GM19467 (cell line): ENCODE data around the gene NEK8.

ENCODE experiments used
- ATAC-seq: cut with Tn5 transposase; IDR thresholded peaks from one replicate; pipeline ENCODE4 v1.9.1; 2021; ENCODE audit warnings: mild to moderate bottlenecking, moderate library complexity; ENCODE audit not compliant: unreplicated experiment

The NEK8 gene

GRCh38 chr17:28728364-28729200, at the start of gene NEK8:
TSS of gene NEK8 (plus strand) at chr17:28728788. CDS start at chr17:28728814, 26 bp downstream.
- peak; percentile 32 for ATAC-seq

GRCh38 chr17:28682655-28683054, 45.9 kb upstream of the NEK8 start:
- ATAC-seq, result no peak

GRCh38 chr17:28684963-28685362, 43.6 kb upstream of the NEK8 start:
- no peak for ATAC-seq

- no peak for ATAC-seq
Observed at GRCh38 chr17:28685366-28685765, 43.2 kb upstream of the NEK8 start.

- ATAC-seq, result no peak
Observed at GRCh38 chr17:28686296-28686695, 42.3 kb upstream of the NEK8 start.

GRCh38 chr17:28688481-28688880, 40.1 kb upstream of the NEK8 start:
- no peak for ATAC-seq

- ATAC-seq, result no peak
Observed at GRCh38 chr17:28689011-28689410, 39.6 kb upstream of the NEK8 start.

- no peak for ATAC-seq
Observed at GRCh38 chr17:28693869-28694268, 34.7 kb upstream of the NEK8 start.

GRCh38 chr17:28698253-28698941, 30.2 kb upstream of the NEK8 start:
- ATAC-seq, result no peak

GRCh38 chr17:28700278-28700677, 28.3 kb upstream of the NEK8 start:
- ATAC-seq, result no peak

- ATAC-seq, result no peak
Observed at GRCh38 chr17:28700830-28701492, 27.6 kb upstream of the NEK8 start.

- ATAC-seq, result no peak
Observed at GRCh38 chr17:28702026-28702751, 26.4 kb upstream of the NEK8 start.

GRCh38 chr17:28702752-28703150, 25.8 kb upstream of the NEK8 start:
- ATAC-seq, result no peak

GRCh38 chr17:28703552-28704218, 24.9 kb upstream of the NEK8 start:
- ATAC-seq, result no peak

- ATAC-seq, result no peak
Observed at GRCh38 chr17:28704219-28704858, 24.2 kb upstream of the NEK8 start.

- ATAC-seq, result no peak
Observed at GRCh38 chr17:28705074-28705659, 23.4 kb upstream of the NEK8 start.

GRCh38 chr17:28705728-28706334, 22.8 kb upstream of the NEK8 start:
- ATAC-seq, result no peak

- ATAC-seq, result no peak
Observed at GRCh38 chr17:28706471-28707338, 21.9 kb upstream of the NEK8 start.
